GM19023 (cell line): ENCODE data around the gene FSTL4.
"Not testable (repeated sequence)": the region's sequence is repeated elsewhere in the genome, so short reads cannot be mapped to it uniquely, and the experiment has no call there.

ENCODE experiments used
- ATAC-seq: cut with Tn5 transposase; IDR thresholded peaks from one replicate; pipeline ENCODE4 v1.9.1; 2021; ENCODE audit warnings: mild to moderate bottlenecking, moderate library complexity; ENCODE audit not compliant: unreplicated experiment

FSTL4 gene

GRCh38 chr5:133234911-133235310 is 377.4 kb downstream of the FSTL4 start:
- no peak for ATAC-seq

- no peak for ATAC-seq
Observed at GRCh38 chr5:133234273-133234672, 378.1 kb downstream of the FSTL4 start.

DNA sequence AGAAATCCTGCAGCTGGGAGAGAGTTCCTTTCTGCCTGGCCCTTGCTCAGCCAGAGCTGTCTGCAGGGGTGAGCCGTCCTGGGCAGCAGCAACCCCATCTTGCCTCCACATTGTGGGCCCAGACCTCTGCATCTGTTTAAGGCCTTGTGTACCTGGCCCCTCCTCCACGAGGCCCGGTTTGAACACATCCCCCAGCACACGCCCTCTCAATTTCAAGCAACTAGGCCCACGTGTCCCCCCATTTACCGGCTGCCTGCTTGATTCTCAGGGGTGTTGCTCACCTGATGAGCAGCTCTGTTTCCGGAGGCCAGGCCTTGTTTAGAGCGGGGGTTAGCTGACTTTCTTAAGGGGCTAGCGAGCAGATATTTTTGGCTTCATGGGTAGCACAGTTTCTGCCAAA is 378.7 kb downstream of the FSTL4 start:
- no peak for ATAC-seq

GRCh38 chr5:133232911-133233310 is 379.4 kb downstream of the FSTL4 start:
- no peak for ATAC-seq

GRCh38 chr5:133232435-133232834 is 379.9 kb downstream of the FSTL4 start:
- no peak for ATAC-seq

DNA sequence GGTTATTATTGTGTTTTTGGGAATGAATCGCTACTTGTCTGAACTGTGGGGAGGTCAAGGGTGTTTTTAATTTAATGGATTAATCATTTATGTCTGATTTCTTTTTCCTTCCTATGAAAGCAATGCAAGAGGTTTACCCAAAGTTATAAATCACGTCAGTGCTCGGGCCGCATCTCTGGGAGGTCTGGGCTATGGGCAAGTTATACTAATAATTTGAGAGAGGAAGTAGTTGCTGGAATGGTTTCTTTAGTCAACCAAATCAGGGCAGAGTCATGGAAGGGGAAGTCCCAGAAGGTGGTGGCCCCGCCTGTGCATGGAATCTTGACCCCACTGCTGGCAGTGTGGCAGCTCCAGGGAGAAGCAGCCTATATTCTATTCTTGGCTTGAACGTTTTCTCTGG is 380.3 kb downstream of the FSTL4 start:
- ATAC-seq, result no peak

DNA sequence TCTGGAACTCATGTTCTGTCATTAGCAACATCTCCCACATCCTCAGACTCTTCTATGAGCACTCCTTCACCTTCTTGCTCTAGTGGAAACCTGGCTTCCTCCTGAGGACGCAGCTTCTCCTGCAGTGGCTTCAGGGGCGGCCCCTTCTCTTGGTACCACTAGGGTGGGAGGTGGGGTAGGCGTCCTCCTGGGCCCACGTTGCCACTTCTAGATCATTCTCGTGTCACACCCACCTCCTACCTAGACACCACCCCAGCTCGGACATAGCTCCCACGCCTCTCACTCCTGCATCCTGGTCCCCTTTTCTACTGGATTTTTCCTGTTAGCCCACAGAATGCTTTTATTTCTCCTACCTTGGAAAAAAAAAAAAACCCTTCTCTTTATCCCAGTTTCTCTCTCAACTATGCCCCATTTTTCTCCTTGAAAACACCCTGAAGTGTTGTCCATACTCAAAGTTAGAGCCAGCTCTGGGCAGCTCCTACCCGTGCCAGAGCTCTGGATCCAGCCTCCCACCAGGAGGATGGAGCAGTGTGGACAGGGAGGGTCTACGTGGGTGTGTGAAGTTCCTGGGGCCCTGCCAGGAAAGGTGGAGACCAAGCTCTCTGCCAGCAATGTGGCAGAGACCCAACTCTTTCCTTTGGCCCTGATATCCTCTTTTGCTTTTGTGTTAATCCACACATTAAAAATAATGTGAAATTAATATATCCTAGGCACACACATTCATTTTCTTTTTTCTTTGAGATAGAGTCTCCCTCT is 381.3 kb downstream of the FSTL4 start:
- ATAC-seq, result no peak

GRCh38 chr5:133229931-133230664 is 382.2 kb downstream of the FSTL4 start:
- no peak for ATAC-seq

GRCh38 chr5:133228316-133228715 is 384.0 kb downstream of the FSTL4 start:
- ATAC-seq, result no peak

DNA sequence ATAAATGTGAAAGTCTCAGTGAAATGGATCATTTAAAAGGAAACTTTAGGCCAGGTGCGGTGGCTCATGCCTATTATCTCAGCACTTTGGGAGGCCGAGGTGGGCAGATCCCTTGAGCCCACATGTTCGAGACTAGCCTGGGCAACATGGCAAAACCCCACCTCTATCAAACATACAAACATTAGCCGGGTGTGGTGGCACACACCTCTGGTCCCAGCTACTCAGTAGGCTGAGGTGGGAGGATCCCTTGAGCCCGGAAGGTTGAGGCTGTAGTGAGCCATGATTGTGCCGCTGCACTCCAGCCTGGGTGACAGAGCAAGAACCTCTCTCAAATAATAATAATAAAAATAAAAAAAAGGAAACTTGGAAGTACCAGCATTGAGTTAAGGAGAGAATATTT is 384.4 kb downstream of the FSTL4 start:
- ATAC-seq, result no peak

GRCh38 chr5:133227082-133227481 is 385.3 kb downstream of the FSTL4 start:
- no peak for ATAC-seq

GRCh38 chr5:133226186-133226585 is 386.2 kb downstream of the FSTL4 start:
- ATAC-seq, result no peak

- ATAC-seq, result no peak
Observed at GRCh38 chr5:133225671-133226152, 386.6 kb downstream of the FSTL4 start.

DNA sequence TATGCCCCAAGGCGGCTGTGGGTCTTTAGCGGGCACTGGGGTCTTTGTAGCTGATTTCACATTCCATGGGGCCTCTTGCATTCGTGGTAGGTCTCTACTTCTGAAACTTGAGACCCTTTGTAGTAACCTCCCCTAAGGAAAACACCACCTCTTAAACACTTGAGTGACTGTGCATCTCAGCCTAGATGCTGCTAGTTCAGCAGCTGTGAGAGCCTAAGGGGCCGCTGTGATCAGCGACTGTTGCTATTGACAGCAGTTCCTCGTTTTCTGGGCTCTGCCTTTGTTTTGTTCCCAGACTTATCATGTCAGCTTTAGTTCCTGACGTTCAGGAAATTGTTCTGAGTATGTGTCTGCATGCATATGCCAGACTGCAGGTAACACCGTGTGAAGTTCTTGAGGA is 389.4 kb downstream of the FSTL4 start:
- ATAC-seq, result no peak

GRCh38 chr5:133222521-133222920 is 389.8 kb downstream of the FSTL4 start:
- ATAC-seq, result no peak

DNA sequence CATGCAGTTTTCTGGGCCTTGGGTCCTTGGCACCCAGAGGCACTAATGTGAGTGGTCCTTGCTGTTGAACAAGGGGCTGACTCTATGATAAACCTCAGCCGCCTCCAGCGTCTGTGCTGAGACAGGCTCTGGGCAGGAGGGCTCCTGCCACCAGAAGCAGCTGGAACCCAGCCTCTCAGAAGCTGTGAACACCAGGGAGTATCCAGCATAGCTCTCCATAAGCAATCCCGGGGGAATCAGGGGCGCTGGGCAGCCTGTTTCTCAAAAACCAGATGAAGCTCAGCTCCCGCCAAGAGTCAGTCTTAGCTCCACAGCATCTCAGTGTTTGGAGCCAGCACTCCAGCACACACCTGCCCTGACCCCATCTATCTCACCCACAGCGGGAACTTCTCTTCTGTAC is 390.3 kb downstream of the FSTL4 start:
- no peak for ATAC-seq

DNA sequence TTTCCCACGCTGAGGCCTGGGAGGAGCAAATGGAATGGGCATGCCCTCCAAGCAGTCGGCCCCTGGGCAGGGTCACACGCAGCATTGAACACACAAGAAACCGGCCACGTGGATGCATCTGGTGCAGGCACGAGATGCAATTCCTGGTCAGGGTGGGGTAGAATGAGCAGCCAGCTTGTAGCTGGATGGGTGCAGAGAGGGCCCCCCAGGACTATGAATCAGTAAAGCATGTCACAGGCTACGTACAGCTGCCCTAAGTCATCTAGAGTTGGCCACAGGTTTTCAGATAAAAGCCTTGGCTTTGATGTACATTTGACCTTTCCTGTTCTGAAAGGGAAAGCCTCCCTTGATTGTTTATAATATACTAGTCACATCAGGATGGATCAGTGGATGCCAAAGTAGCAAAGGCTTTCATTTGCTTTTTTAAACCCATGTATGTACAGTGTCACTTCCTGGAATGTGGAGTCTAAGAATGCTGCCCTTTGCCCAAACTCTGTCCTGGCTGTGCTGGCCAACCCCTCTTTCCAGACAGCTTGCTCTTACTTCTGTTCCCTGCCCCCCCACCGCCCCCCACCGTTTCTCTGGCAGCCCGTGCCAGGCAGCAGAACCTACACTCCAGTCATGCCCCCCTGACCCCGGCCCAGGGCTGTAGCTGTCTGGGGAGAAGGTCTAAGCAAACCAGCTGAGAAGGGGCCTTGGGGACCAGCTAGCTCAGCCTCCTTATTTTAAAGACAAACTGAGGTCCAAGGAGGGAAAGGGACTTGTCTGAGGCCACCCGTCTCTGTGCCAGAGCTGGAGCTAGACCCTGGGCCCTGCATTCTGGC is 391.3 kb downstream of the FSTL4 start:
- no peak for ATAC-seq

DNA sequence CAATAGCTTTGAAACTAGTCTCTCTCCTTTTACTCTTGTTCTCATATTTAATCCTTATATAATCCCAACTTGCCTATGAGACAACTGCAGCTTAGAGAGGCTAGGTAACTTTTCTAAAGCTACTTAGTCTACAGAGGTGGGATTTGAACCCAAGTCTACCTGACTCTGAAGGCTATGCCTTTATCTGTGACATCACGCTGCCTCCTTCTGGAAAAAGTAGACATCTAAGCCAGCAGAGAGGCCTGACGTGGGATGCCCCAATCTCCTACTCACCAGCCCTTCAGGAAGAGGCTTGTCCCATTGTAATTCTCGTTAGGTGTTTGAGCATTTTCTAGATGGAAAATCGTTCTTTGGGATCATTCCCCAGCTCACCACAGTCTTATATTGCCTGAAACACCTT is 393.0 kb downstream of the FSTL4 start:
- no peak for ATAC-seq

DNA sequence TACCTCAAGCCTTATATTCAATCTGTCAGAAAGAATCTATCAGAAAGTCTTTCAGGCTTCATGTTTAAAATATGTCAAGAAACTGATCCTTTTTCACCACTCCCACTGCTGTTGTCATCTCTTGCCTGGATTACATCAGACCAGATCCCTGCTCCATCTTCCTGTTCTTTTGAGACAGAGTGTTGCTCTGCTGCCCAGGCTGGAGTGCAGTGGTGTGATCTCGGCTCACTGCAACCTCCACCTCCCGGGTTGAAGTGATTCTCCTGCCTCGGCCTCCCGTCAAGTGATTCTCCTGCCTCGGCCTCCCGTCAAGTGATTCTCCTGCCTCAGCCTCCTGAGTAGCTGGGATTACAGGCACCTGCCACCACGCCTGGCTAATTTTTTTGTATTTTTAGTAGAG is 396.2 kb downstream of the FSTL4 start:
- not testable (repeated sequence) for ATAC-seq

- ATAC-seq, result no peak
Observed at GRCh38 chr5:133214153-133214820, 398.1 kb downstream of the FSTL4 start.

GRCh38 chr5:133205649-133206048 is 406.7 kb downstream of the FSTL4 start:
- ATAC-seq, result no peak
